H1 (cell line): Measurements from ENCODE around the gene ADAMTS17. TPM values are rescaled to one million over a fixed set of nuclear protein-coding genes. Genes with fewer than 3 reads are reported as not detected.

ENCODE experiments used
- CTCF ChIA-PET: fragments of 300-600 bp; sonication (Branson Sonifier 250); formaldehyde crosslinking; loops from one replicate; lab custom pipeline; 2021; ENCODE audit not compliant: partially characterized antibody; lab: Charles Lee
- POLR2A ChIA-PET: fragments of 300-600 bp; sonication (Branson Sonifier 250); formaldehyde crosslinking; loops from one replicate; lab custom pipeline; 2021; ENCODE audit warnings: inconsistent platforms; ENCODE audit not compliant: partially characterized antibody; lab: Charles Lee
- DNase-seq, 2 experiments: peaks; one replicate each; pipeline versions ENCODE4 v3.0.0 to v3.0.0-alpha.2; 2010 to 2022; ENCODE audit warnings: low spot score in 2 of 2, low read depth in 1 of 2, mixed read lengths in 1 of 2
- FAIRE-seq: peaks from 2 replicates; lab custom pipeline; 2011; peaks lifted over from hg19 to GRCh38; lab: Jason Lieb, UNC
- H2AFZ ChIP-seq: 2 replicates; pipeline ENCODE4 v1.8.1; 2012; ENCODE audit warnings: low read length, inconsistent platforms
- H2AK5ac ChIP-seq: 2 replicates; pipeline ENCODE4 v1.6.1; 2013; ENCODE audit warnings: low read depth, low read length
- H2BK120ac ChIP-seq: replicated peaks from 2 replicates; pipeline ENCODE3; 2013; ENCODE audit warnings: low read depth, low read length, inconsistent platforms
- H2BK12ac ChIP-seq: 2 replicates; pipeline ENCODE4 v1.6.1; 2013; ENCODE audit warnings: low read depth, low read length
- H2BK15ac ChIP-seq: 2 replicates; pipeline ENCODE4 v1.6.1; 2013; ENCODE audit warnings: low read length
- H2BK20ac ChIP-seq: 2 replicates; pipeline ENCODE4 v1.6.1; 2013; ENCODE audit warnings: low read length
- H2BK5ac ChIP-seq: 2 replicates; pipeline ENCODE4 v1.6.1; 2013; ENCODE audit warnings: low read depth, low read length
- H3K14ac ChIP-seq: 2 replicates; pipeline ENCODE4 v1.6.1; 2013; ENCODE audit warnings: inconsistent platforms; ENCODE audit not compliant: insufficient read length
- H3K18ac ChIP-seq: 2 replicates; pipeline ENCODE4 v1.6.1; 2013; ENCODE audit warnings: low read length; ENCODE audit errors: extremely low read depth
- H3K23ac ChIP-seq: 2 replicates; pipeline ENCODE4 v1.6.1; 2013; ENCODE audit warnings: inconsistent platforms; ENCODE audit not compliant: insufficient read length
- H3K23me2 ChIP-seq: 2 replicates; pipeline ENCODE4 v1.6.1; 2013; ENCODE audit warnings: low read depth, low read length
- H3K27ac ChIP-seq: 2 replicates; pipeline ENCODE4 v1.6.1; 2011; ENCODE audit warnings: low read depth, low read length, inconsistent platforms
- H3K27me3 ChIP-seq, 4 experiments: replicated peaks in 1 of 4; 1 replicate in 1 of 4; 2 replicates in 3 of 4; pipeline versions ENCODE4 v1.6.1 to v1.8.1; 2011 to 2013; ENCODE audit warnings: low read length in 3 of 4, mild to moderate bottlenecking in 3 of 4, inconsistent platforms in 2 of 4, mixed read lengths in 2 of 4, moderate library complexity in 1 of 4; ENCODE audit not compliant: control insufficient read depth in 3 of 4, insufficient read depth in 3 of 4; ENCODE audit errors: extremely low read depth in 1 of 4
- H3K36me3 ChIP-seq, 4 experiments: 2 replicates each; pipeline versions ENCODE4 v1.6.1 to v1.8.1; 2011 to 2013; ENCODE audit warnings: mild to moderate bottlenecking in 4 of 4, low read length in 3 of 4, moderate library complexity in 2 of 4, control low read depth in 1 of 4, inconsistent platforms in 1 of 4; ENCODE audit not compliant: insufficient read depth in 4 of 4, control insufficient read depth in 2 of 4
- H3K4ac ChIP-seq: replicated peaks from 2 replicates; pipeline ENCODE3; 2013; ENCODE audit warnings: low read length, low read depth, mixed read lengths, inconsistent platforms; ENCODE audit not compliant: insufficient read length
- H3K4me1 ChIP-seq, 4 experiments: replicated peaks in 1 of 4; 1 replicate in 1 of 4; 2 replicates in 3 of 4; pipeline versions ENCODE4 v1.6.1 to v1.8.1; 2011 to 2013; ENCODE audit warnings: low read length in 3 of 4, inconsistent platforms in 2 of 4, mixed read lengths in 1 of 4; ENCODE audit not compliant: insufficient read depth in 4 of 4, control insufficient read depth in 3 of 4
- H3K4me2 ChIP-seq, 2 experiments: 2 replicates each; pipeline versions ENCODE4 v1.6.1 to v1.8.1; 2011 to 2013; ENCODE audit warnings: low read depth in 2 of 2, low read length in 2 of 2, control low read depth in 1 of 2, inconsistent platforms in 1 of 2, mild to moderate bottlenecking in 1 of 2; ENCODE audit not compliant: insufficient read depth in 1 of 2
- H3K4me3 ChIP-seq, 4 experiments: fragments of 200-600, 300-600 bp in 1 of 4; sonication (generic), shearing (Covaris generic), sonication (Bioruptor Twin) in 1 of 4; 2 replicates each; pipeline versions ENCODE4 v1.5.1 to v1.8.1; 2011 to 2016; ENCODE audit warnings: low read length in 4 of 4, low read depth in 3 of 4, control low read depth in 2 of 4, inconsistent platforms in 2 of 4, mild to moderate bottlenecking in 2 of 4, mixed read lengths in 1 of 4, moderate library complexity in 1 of 4; ENCODE audit not compliant: insufficient read depth in 2 of 4; ENCODE audit errors: extremely low read depth in 1 of 4
- H3K56ac ChIP-seq: replicated peaks from 2 replicates; pipeline ENCODE3; 2013; ENCODE audit warnings: low read depth, mild to moderate bottlenecking, mixed read lengths, low read length, inconsistent platforms; ENCODE audit not compliant: insufficient read length
- H3K79me1 ChIP-seq: 2 replicates; pipeline ENCODE4 v1.6.1; 2013; ENCODE audit warnings: low read depth, low read length, control low read depth
- H3K79me2 ChIP-seq, 2 experiments: 2 replicates each; pipeline versions ENCODE4 v1.6.1 to v1.8.1; 2012 to 2013; ENCODE audit warnings: low read length in 2 of 2, mild to moderate bottlenecking in 2 of 2, inconsistent platforms in 1 of 2; ENCODE audit not compliant: insufficient read depth in 2 of 2, control insufficient read depth in 1 of 2
- H3K9ac ChIP-seq, 4 experiments: replicated peaks in 1 of 4; 1 replicate in 1 of 4; 2 replicates in 3 of 4; pipeline versions ENCODE4 v1.6.1 to v1.8.1; 2011 to 2013; ENCODE audit warnings: low read depth in 3 of 4, low read length in 3 of 4, control low read depth in 2 of 4, mild to moderate bottlenecking in 2 of 4, moderate library complexity in 2 of 4, inconsistent platforms in 1 of 4; ENCODE audit errors: extremely low read depth in 1 of 4
- H3K9me3 ChIP-seq, 2 experiments: 2 replicates each; pipeline versions ENCODE4 v1.6.1 to v1.8.1; 2012 to 2013; ENCODE audit warnings: mild to moderate bottlenecking in 2 of 2, moderate library complexity in 2 of 2, control low read depth in 1 of 2, inconsistent platforms in 1 of 2, low read depth in 1 of 2, low read length in 1 of 2, mixed read lengths in 1 of 2; ENCODE audit not compliant: insufficient read depth in 2 of 2
- H4K20me1 ChIP-seq, 2 experiments: replicated peaks in 1 of 2; 2 replicates each; pipeline versions ENCODE3 to v1.8.1; 2011 to 2013; ENCODE audit warnings: inconsistent platforms in 2 of 2, low read length in 2 of 2, mild to moderate bottlenecking in 1 of 2; ENCODE audit not compliant: insufficient read depth in 2 of 2, control insufficient read depth in 1 of 2
- H4K5ac ChIP-seq: 2 replicates; pipeline ENCODE4 v1.6.1; 2013; ENCODE audit warnings: low read length, low read depth, mixed read lengths, inconsistent platforms; ENCODE audit not compliant: insufficient read length
- H4K8ac ChIP-seq: 2 replicates; pipeline ENCODE4 v1.8.0; 2013; ENCODE audit warnings: mild to moderate bottlenecking, moderate library complexity, low read length, inconsistent platforms; ENCODE audit not compliant: insufficient read depth; ENCODE audit errors: extremely low read depth
- H4K91ac ChIP-seq: replicated peaks from 2 replicates; pipeline ENCODE3; 2013; ENCODE audit warnings: low read length, mixed read lengths, inconsistent platforms; ENCODE audit not compliant: insufficient read length
- CBX5 ChIP-seq: fragments of 300-800, 300-1000 bp; sonication (generic); IDR thresholded peaks from 2 replicates; pipeline ENCODE4 v1.7.1; 2016; ENCODE audit warnings: antibody characterized with exemption, low read length, low read depth
- CHD1 ChIP-seq: IDR thresholded peaks from 2 replicates; pipeline ENCODE4 v1.6.1; 2012; ENCODE audit warnings: low read depth, low read length, improper control_type of control experiment
- CTCF ChIP-seq, 3 experiments: IDR thresholded peaks; 1 replicate in 2 of 3; 2 replicates in 1 of 3; pipeline versions ENCODE4 v1.5.1 to v1.6.1; 2011; ENCODE audit warnings: low read length in 3 of 3, mild to moderate bottlenecking in 3 of 3, inconsistent platforms in 2 of 3, low read depth in 1 of 3, moderate library complexity in 1 of 3; ENCODE audit not compliant: insufficient read depth in 1 of 3; ENCODE audit errors: control extremely low read depth in 1 of 3
- EZH2 ChIP-seq: fragments of 200-600 bp; sonication (generic); IDR thresholded peaks from 2 replicates; pipeline ENCODE4 v1.7.1; 2012; ENCODE audit warnings: low read depth, mild to moderate bottlenecking, moderate library complexity, low read length, inconsistent platforms; ENCODE audit not compliant: severe bottlenecking
- JUND ChIP-seq: IDR thresholded peaks from 2 replicates; pipeline ENCODE4 v1.6.1; 2011; ENCODE audit warnings: mild to moderate bottlenecking, improper control_type of control experiment, low read length
- RAD21 ChIP-seq, 2 experiments: IDR thresholded peaks in 1 of 2; conservative IDR thresholded peaks in 1 of 2; 2 replicates each; pipeline ENCODE4 v1.6.1; 2011; ENCODE audit warnings: low read depth in 2 of 2, low read length in 2 of 2, improper control_type of control experiment in 1 of 2, inconsistent platforms in 1 of 2, mild to moderate bottlenecking in 1 of 2, moderate library complexity in 1 of 2
- SIN3A ChIP-seq, 2 experiments: IDR thresholded peaks in 1 of 2; conservative IDR thresholded peaks in 1 of 2; 2 replicates each; pipeline ENCODE4 v1.6.1; 2011 to 2012; ENCODE audit warnings: low read length in 2 of 2, improper control_type of control experiment in 1 of 2, low read depth in 1 of 2, mild to moderate bottlenecking in 1 of 2
- SIRT6 ChIP-seq: IDR thresholded peaks from one replicate; pipeline ENCODE4 v1.7.1; 2012; ENCODE audit warnings: low read length, inconsistent platforms
- SIX5 ChIP-seq: IDR thresholded peaks from 2 replicates; pipeline ENCODE4 v1.6.1; 2011; ENCODE audit warnings: mild to moderate bottlenecking, low read depth, low read length
- SRF ChIP-seq: IDR thresholded peaks from 2 replicates; pipeline ENCODE4 v1.6.1; 2011; ENCODE audit warnings: mild to moderate bottlenecking, low read depth, low read length, moderate library complexity
- TAF1 ChIP-seq: IDR thresholded peaks from 2 replicates; pipeline ENCODE4 v1.6.1; 2011; ENCODE audit warnings: mild to moderate bottlenecking, low read depth, low read length
- WGBS, 2 experiments: shearing (Covaris generic) in 1 of 2; methylation state at CpG; one replicate each; pipeline versions ENCODE4 v1.1.6 to v1.1.7; 2013 to 2015; ENCODE audit warnings: low lambda C conversion rate in 2 of 2, mixed read lengths in 2 of 2, inconsistent platforms in 1 of 2, low coverage in 1 of 2, missing lambda C conversion rate in 1 of 2; ENCODE audit not compliant: insufficient replicate concordance in 2 of 2, insufficient coverage in 1 of 2, insufficient read length in 1 of 2; ENCODE audit errors: extremely low coverage in 1 of 2, missing lambda C conversion rate in 1 of 2; 5-methylcytosine and 5-hydroxymethylcytosine counted together
- polyA plus RNA-seq, 7 experiments: library from polyadenylated mRNA; depleted of rRNA in 3 of 7; stranded (reverse) in 5 of 7; unstranded in 2 of 7; fragments of >200 nt in 5 of 7; fragments of 200-250 nt in 2 of 7; gene quantifications; 1 replicate in 5 of 7; 2 replicates in 1 of 7; 4 replicates in 1 of 7; pipeline versions ENCODE4 v1.2.1 to v1.2.3, GENCODE V29; 2011 to 2013; ENCODE audit warnings: missing spikeins in 2 of 7, mixed read lengths in 2 of 7
- total RNA-seq: library from RNA; stranded (reverse); fragmentation: NEBNext Ultra II Directional; extraction: Animal tissue kit (Norgen Biotek cat#: 25700); gene quantifications from 2 replicates; pipeline ENCODE4 v1.2.1, GENCODE V29; 2021

ADAMTS17 gene
- total and polyA plus RNA-seq, 2 of the 8 experiments (the other 6 are each of a cell fraction or from before 2014, with no cell fraction given) = 0.51 to 1.7 TPM

- H3K4me1 ChIP-seq = peaks cover 0 to 4% (median 0%) of the 10 kb centered on the region in 4 experiments; a peak in 2 of 7 replicates
- no peak overlapping the region for H2BK15ac ChIP-seq
- no peaks in the 10 kb centered on the region for H3K9me3 ChIP-seq
- H3K4ac ChIP-seq = no peak overlapping the region
- no peak overlapping the region for H3K23ac ChIP-seq
- no peak overlapping the region for H3K9ac ChIP-seq
- H3K36me3 ChIP-seq = no peaks in the 10 kb centered on the region
- no peak for FAIRE-seq
- H3K23me2 ChIP-seq = no peaks in the 10 kb centered on the region
- H3K4me3 ChIP-seq = no peak overlapping the region
- peak overlapping the region in 1 of 2 experiments; percentile 21; a peak in 1 of 4 replicates for H3K4me2 ChIP-seq
- ChIA-PET POLR2A (interaction anchor here (1.2 kb wide), 1 partner anchor 10 kb away, joined by 3 read pairs; no protein-coding TSS in a partner anchor), CTCF (interaction anchor here (1.6 to 2.0 kb wide), 2 partner anchors 18 to 224 kb away, joined by 5 read pairs; no protein-coding TSS in a partner anchor)
- H3K14ac ChIP-seq = no peak overlapping the region
- H3K79me1 ChIP-seq = no peaks in the 10 kb centered on the region
- H3K56ac ChIP-seq = no peak overlapping the region
- H2BK5ac ChIP-seq = no peak overlapping the region
- H2AFZ ChIP-seq = no peak overlapping the region
- no peak overlapping the region for H2BK120ac ChIP-seq
- H3K27me3 ChIP-seq = no peaks in the 10 kb centered on the region
- H3K18ac ChIP-seq = no peak overlapping the region
- H4K91ac ChIP-seq = no peak overlapping the region
- no peak overlapping the region for H2AK5ac ChIP-seq
- H4K8ac ChIP-seq = 0 out of 2 replicates have a peak overlapping the region, but pooled peaks have one; percentile 7
- H4K5ac ChIP-seq = no peak overlapping the region
- 77% methylated on average over 9 of the region's 9 CpGs; no CpG with 5 or more reads in 1 of the 2 experiments for WGBS, 2 experiments
- H3K27ac ChIP-seq = no peak overlapping the region
- no peak overlapping the region for H2BK12ac ChIP-seq
- H3K79me2 ChIP-seq = no peaks in the 10 kb centered on the region
- no peak for DNase-seq
- no peaks in the 10 kb centered on the region for H4K20me1 ChIP-seq
- H2BK20ac ChIP-seq = no peak overlapping the region
- TF ChIP-seq CBX5 (no peak), RAD21 (IDR thresholded peaks at IDR 0.05 in 1 of 2, conservative IDR thresholded peaks at IDR 0.05 in 1 of 2; ENCODE audit: low read depth in 2 of 2, low read length in 2 of 2) (no peak), EZH2 (no peak), CHD1 (no peak), TAF1 (no peak), SIRT6 (no peak), SIN3A (conservative IDR thresholded peaks at IDR 0.05 in 1 of 2, IDR thresholded peaks at IDR 0.05 in 1 of 2; ENCODE audit: low read depth in 1 of 2, low read length in 2 of 2) (no peak), JUND (no peak), SIX5 (no peak), SRF (no peak), CTCF (IDR thresholded peaks at IDR 0.05; ENCODE audit: control extremely low read depth in 1 of 3, insufficient read depth in 1 of 3, low read depth in 1 of 3, low read length in 3 of 3) (no peak)
Measured at GRCh38 chr15:100114571-100114970, 227.2 kb downstream of the ADAMTS17 start.
